HG02973 (cell line): ENCODE measurements around the gene AP3B1.
"Not testable (repeated sequence)": the region's sequence is repeated elsewhere in the genome, so short reads cannot be mapped to it uniquely, and the experiment has no call there.

ENCODE experiments used
- ATAC-seq: cut with Tn5 transposase; IDR thresholded peaks from one replicate; pipeline ENCODE4 v1.9.1; 2021; ENCODE audit warnings: moderate library complexity; ENCODE audit not compliant: unreplicated experiment

Gene AP3B1

GRCh38 chr5:78077369-78078068, 217.0 kb downstream of the AP3B1 start:
- ATAC-seq, result no peak

DNA sequence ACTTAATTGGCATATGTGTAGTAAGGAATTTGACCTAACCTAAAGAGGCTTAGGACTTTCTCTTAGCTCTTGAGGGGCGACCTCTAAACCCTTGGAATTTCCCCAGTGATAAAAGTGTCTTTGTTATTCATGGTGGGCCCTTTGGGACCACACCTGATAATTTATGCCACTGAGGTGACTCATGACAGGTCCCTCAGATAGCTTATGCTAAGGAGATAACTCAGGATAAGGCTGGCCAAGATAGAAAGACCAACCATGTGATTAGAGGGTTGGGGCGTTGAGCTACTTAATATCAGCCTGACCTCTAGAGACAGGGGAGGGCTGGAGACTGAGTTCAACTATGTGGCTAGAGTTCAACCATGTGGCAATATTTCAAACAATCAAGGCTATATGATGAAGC, 218.1 kb downstream of the AP3B1 start:
- ATAC-seq, result no peak

- ATAC-seq, result no peak
These were observed 219.2 kb downstream of the AP3B1 start for GRCh38 chr5:78075301-78075700.

DNA sequence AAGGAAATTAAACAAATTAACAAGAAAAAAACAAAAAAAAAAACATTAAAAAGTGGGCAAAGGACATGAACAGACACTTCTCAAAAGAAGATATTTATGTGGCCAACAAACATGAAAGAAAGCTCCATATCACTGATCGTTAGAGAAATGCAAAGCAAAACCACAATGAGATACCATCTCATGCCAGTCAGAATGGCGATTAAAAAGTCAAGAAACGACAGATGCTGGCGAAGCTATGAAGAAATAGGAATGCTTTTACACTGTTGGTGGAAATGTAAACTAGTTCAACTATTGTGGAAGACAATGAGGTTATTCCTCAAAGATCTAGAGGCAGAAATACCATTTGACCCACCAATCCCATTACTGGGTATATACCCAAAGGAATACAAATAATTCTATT, 223.8 kb downstream of the AP3B1 start:
- not testable (repeated sequence) for ATAC-seq

DNA sequence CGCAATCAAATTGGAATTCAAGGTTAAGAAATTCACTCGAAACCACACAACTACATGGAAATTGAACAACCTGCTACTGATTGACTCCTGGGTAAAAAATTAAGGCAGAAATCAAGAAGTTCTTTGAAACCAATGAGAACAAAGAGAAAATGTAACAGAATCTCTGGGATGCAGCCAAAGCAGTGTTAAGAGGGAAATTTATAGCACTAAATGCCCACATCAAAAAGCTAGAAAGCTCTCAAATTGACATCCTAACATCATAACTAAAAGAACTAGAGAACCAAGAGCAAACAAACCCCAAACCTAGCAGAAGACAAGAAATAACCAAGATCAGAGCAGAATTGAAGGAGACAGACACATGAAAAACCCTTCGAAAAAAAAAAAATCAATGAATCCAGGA, 226.9 kb downstream of the AP3B1 start:
- not testable (repeated sequence) for ATAC-seq

- ATAC-seq, result not testable (repeated sequence)
These were observed 227.8 kb downstream of the AP3B1 start for GRCh38 chr5:78066722-78067121.

DNA sequence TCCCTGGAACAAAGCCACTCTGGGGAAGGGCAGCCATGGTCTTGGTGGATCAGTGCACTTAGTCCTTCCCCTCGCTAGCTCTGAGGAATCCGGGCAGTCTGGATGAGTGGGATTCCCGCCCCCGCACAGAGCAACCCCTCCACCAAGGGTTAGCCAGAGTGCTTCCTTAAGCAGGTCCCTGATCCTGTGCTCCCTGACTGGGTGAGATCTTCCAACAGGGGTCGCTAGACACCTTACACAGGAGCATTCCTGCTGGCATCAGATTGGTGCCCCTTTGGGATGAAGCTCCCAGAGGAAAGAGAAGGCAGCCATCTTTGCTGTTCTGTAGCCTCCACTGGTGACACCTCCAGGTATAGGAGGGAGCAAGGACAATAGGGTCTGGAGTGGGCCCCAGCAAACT, 228.8 kb downstream of the AP3B1 start:
- ATAC-seq, result no peak

DNA sequence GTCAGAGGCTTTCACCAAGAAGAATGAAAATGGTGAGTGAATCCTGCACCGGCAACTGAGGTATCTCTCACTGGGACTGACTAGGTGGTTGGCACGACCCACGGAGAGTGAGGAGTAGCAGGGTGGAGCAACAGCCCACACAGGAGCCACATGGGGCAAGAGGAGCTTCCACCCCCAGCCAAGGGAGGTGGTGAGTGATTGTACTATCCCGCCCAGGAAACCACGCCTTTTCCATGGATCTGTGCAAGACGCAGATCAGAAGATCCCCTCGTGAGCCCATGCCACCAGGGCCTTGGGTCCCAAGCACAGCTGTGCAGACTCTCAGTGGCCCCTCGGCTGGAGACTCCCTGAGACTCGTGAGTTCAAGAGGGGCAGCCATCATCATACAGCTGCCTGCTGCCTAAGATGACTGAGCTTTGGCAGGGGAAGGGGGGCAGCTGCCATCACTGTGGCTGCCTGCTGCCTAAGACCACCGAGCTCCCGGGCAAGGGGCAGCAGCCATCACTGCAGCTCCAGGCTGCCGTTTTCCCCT, 229.5 kb downstream of the AP3B1 start:
- no peak for ATAC-seq

- no peak for ATAC-seq
These were observed 231.0 kb downstream of the AP3B1 start for GRCh38 chr5:78063495-78063894.

GRCh38 chr5:78062645-78063044, 231.9 kb downstream of the AP3B1 start:
- no peak for ATAC-seq

DNA sequence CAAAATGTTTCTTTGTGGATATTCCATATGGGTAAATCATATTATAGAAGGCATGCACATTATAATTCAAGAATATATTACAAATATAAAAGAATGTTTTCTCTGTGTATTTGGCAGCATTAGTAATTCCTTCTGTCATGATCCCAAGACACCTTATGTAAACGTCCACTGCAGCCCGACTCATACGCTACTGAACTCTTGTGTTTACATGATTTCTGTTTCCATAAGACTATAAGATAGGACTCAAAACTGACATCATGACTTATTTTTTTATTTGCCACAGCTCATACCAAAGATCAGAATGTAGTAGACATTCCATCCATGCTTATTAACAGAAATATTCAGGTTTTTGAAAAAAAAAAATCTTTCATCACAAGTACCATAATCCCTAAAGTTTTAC, 234.1 kb downstream of the AP3B1 start:
- ATAC-seq, result no peak

- no peak for ATAC-seq
These were observed 235.9 kb downstream of the AP3B1 start for GRCh38 chr5:78058625-78059024.

DNA sequence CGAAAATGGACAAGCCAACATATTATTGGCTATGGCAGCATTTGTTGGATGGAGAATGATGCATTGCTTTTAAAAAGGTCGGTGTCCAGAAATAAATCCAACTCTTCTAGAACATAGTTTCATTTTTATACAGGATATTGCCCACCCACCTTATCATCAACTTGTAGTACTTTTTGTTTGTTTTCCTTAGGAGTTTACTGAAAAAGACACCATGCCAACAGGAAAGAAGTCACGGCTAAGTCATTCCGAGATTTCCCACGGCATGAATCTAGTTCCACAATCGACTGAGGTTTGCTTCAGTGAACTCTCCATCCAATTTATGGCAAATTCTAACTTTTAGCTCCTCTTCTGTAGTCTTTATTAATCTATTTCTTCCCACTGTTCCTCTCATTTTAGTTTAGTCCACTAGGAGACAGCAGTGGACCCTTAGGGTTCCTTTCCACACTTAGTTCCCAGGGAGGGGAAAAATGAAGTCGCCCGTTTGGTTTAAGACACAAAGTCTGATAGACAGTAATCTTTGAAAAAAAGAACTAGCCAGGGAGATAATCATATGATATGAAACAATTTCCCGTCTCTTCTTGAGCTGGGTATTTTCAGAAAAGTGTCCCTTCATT, 237.5 kb downstream of the AP3B1 start:
- ATAC-seq, result no peak

- no peak for ATAC-seq
These were observed 238.4 kb downstream of the AP3B1 start for GRCh38 chr5:78056053-78056452.

GRCh38 chr5:78050888-78051287, 243.6 kb downstream of the AP3B1 start:
- ATAC-seq, result no peak

- not testable (repeated sequence) for ATAC-seq
These were observed 247.7 kb downstream of the AP3B1 start for GRCh38 chr5:78046823-78047222.

GRCh38 chr5:78046006-78046405, 248.5 kb downstream of the AP3B1 start:
- ATAC-seq, result no peak

DNA sequence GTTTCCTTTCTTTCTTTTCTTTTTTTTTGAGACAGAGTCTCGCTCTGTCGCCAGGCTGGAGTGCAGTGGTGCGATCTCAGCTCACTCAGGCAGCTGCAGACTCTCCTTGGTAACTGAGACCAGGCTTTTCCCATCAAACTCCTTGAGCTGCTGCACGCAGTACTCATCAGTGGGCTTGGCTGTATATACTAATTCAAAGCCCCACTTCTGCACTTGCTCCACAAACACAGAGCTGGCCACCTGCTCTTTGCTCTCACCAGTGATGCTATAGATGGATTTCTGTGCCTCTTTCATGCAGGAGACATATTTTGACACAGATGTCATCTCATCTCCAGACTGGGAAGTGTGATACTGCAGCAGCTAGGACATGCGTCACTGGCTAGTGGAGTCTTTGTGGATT, 252.7 kb downstream of the AP3B1 start:
- ATAC-seq, result no peak

- no peak for ATAC-seq
These were observed 269.0 kb downstream of the AP3B1 start for GRCh38 chr5:78025540-78025939.

GRCh38 chr5:78019744-78020143, 274.8 kb downstream of the AP3B1 start:
- no peak for ATAC-seq

- ATAC-seq, result no peak
These were observed 277.5 kb downstream of the AP3B1 start for GRCh38 chr5:78016863-78017529.

DNA sequence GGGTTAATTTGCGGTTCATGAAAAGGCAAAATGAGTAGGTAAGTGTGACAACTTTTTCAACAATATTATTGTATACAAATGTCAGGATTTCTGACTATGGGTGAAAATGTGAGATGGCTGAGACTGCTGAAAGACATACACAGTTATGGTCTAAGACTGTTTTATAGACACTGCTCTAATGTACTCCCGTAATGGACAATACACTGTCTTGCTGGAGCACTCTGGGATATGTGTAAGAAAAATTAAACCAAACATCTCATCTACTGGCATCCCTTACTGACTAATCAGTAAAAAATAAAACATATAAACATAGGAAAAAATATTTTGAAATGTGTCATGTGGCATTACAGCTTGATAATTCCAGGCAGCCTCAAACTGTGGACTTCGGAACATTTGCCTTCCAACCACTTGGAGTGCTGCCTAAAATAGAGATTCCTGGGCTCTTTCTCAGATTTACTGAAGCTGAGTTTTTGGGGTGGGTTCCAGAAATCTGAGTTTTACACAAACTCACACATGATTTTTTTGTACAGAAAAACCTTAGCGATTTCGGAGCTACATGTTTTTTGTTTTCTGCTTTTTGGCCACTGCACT, 284.5 kb downstream of the AP3B1 start:
- ATAC-seq, result no peak
